Activated CD4-positive, alpha-beta T cell treated with anti-CD3 and anti-CD28 coated beads, Interleukin-2, amount 50 U/mL, for 48 hours (primary cell): ENCODE data around the gene NT5C3A.
"Not testable (repeated sequence)": the region's sequence is repeated elsewhere in the genome, so short reads cannot be mapped to it uniquely, and the experiment has no call there.

Source experiments
- DNase-seq, 2 experiments: peaks; one replicate each; pipeline ENCODE4 v3.0.0-alpha.2; 2020

Gene NT5C3A

DNA sequence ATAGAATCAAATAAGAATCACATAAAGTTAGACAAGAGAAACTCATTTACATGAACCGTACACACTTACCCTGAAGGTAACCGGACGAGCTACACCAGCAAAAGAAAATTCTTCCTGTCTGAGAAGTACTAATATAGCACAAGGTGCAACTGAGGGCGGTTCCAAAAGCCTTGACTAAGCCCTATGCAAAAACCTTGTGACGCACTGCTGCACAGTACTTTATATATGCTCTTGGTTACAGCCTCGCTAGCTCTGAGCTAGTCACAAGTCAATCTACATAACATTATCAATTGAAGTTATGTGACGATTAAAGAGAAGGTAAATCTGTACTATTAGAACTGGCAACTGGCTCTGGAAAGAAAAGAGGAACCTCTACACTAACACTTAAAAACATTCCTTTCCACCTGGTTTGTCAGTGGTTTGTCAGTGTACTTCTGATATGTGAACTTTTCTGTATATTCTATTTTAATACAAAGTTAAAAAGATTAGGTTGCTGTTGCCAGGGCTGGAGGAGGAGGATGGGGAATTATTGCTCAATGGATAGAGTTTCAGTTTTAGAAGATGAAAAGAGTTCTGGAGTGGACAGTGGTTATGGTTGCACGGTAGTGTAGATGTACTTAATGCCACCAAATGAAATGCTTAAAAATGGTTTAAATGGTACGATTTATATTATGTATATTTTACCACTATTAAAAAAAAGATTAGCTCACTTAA lies 21.6 kb downstream of the NT5C3A start:
- peak; percentile 43 to 55 for DNase-seq

DNA sequence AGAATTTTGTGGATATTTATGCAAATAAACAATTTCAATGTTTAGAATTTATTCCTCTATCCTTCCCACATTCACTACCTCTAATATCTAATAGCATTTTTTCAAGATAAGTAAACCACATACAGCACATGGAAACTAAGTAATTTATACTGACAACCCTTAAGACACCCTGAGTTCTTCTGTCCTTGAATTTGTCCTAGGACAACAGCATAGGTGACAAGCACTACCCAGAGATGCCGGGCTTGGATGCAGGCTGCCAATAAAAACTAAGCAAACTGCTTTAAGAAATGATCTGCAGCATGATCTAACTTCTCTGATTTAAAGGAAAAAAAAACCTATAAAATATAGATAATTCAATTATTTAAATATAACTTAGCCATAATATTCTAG lies 22.7 kb downstream of the NT5C3A start:
- DNase-seq, result no peak

DNA sequence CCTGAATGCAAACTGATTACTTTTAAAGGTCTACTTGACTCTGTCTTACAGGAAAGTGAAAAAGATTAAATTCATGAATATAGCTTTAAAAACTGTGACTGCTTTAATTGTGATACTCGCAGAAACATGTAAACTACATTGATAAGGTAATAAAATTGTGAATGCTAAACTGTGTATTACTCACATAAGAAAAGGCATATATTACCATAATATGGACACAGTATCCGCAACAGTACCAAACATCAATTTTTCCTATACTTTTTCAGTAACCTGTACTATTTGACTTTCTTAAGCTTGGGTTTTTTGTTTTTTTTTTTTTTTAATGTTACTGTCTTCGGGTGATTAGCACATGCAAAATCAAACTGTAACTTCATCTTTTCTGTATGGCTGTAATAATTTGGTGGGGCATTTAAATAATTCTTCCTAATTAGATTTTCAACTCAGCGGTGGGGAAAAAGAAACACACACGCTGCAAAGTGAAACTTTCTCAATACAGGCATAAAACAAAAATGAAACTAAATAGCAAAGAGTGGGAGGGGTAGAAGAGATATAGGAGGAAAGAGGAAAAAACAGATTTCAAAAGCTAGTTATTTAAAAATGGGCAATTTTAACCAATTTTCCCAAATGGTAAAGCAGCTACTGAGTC lies 23.2 kb downstream of the NT5C3A start:
- no peak for DNase-seq

DNA sequence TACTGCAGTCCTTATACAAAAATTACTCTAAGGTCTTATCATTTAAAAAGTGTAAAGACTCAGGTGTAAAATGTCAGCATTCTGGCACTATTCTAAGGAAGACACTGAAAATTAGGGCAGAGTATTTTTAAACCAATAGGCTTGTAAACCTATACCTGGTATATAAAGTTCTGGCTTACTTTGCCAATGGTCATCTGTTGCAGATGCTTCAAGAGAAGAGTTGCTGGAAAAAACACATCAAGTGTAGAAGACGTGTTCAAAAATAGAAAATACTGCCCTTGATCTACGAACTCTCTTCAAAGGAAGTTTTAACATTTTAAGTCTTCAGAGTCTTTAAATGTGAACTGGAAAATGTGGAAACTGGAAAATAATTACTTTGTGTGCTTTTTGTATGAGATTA lies 23.9 kb downstream of the NT5C3A start:
- no peak for DNase-seq

DNA sequence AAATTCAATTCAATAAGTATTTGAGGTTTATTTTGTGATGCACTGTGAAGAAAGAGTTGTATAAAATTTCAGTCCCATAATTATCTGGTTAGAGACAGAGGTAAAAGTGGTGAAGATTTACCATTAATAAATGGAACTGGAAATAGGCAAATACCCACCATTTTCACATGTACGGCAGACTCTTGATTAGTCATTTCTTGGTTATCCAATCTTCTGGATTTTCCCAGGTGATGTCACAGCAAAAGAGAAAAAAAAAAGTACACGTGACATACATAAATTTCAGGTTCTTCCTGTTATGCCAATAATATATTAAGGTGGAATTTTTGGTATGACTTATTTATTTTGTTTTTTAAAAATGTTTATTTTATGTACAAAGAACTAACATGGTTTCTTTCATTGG lies 26.8 kb downstream of the NT5C3A start:
- DNase-seq, result no peak

DNA sequence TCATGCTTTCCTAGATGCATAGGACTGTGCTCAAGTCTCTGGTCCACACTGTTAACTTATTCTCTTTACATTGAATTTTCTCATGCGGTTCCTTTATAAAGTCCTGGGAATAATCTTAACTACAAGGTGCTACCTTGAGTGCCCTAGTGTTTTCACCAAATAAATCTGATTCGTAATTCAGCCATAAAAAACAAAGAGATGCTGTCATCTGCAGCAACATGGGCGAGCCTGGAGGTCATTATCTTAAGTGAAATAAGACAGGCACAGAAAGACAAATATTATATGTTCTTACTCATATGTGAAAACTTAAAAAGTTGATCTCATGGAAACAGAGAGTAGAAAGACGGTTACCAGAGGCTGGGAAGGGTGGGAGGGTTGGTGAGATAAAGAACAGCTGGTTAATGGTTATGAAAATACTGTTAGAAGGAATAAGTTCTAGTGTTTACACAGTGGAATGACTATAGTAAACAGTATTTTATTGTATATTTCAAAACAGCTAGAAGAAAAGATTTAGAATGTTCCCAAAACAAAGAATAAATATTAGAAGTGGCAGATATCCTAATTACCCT lies 38.3 kb downstream of the NT5C3A start:
- DNase-seq, result no peak

DNA sequence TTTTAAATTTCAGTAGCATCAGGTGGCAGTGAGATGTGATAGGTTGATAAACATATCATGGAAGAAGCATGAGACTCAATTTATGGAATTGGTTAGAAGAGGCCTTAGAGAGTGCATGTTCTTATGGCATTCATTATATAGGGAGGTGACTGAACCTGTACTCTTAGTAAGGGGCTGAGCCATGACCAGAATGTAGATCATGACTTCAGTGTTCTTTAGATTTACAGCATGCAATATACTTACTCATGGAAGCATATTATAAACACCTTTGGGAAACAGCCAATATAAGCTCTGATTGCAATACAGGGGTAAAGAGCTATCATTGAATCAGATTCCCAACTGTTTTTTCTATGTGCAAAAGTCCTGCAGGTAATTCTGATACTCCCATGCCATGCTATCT lies 50.2 kb downstream of the NT5C3A start:
- DNase-seq, result no peak

DNA sequence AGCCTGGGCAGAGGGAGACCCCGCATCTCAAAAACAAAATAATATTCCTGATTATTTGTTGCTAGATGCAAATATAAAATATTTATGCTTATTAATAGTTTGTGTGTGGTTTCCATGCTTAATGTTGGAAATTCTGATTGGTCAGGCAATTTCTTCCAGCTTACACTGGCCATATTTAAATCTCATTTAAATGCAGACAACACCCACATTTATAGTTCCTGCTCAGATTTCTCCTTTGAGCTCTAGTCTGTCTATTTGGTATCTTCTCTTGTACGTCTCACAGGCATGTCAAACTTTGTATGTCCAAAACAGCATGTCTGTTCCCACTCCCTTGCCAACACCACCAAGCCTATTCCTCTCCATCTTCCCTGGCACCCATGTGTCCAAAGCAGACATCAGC lies 52.8 kb downstream of the NT5C3A start:
- no peak for DNase-seq

DNA sequence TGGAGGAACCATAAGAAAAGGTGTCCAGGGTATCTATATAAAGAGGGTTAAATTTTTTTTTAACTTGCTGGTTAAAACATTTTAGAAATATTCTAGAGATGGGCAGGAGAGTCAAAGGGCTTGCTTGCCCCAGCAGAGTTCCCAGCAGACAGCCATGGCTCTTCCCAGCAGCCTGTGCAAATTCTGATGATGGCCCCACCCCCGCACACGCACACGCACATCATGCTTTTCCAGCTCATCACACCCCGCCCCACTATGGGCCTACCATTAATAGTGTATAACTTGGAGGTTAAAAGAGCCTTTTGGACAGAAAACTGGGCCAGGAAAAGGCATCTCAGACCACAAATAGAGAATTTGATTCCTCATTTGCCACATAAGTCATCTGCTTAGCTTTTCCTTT lies 56.9 kb downstream of the NT5C3A start:
- DNase-seq, result not testable (repeated sequence)

DNA sequence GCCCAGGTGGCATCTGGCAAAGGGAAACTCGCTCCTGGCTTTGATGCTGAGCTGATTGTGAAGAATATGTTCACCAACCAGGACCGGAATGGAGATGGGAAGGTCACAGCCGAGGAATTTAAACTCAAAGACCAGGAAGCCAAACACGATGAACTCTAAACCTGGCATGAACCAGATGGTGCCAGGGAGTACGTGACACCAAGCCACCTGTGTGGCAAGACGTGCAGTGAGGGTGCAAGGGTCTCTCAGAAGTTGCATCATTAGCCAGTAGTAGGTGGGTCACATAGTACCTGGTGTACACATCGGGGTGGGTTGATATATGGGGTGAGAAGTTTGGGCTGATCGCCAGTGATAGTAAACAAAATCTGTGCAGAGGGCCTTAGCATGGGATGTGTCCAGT lies 57.4 kb downstream of the NT5C3A start:
- DNase-seq, result not testable (repeated sequence)

DNA sequence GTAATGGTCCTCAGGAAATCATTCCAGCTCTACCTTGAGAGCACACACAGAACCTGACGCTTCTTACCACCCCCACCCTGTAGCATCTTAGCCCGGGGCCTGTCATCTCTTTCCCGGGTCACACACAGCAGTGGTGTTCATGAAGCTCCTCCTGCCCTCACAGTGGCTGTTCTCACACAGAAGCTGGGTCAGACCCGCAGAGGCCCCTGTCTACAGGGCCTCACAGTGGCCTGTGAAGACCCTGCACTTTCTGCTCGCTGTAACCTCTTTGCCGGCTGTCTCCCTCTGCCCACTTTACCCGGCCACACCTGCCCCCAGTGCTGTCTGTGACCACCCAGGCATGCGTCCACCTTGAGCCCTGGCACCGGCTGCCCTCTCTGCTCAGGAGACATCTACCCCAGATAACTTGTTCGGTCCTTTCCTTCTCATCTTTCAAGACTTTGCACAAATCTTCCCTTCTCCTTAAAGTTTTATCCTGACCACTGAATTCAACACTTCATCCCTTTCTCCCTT lies 58.4 kb downstream of the NT5C3A start:
- not testable (repeated sequence) for DNase-seq

DNA sequence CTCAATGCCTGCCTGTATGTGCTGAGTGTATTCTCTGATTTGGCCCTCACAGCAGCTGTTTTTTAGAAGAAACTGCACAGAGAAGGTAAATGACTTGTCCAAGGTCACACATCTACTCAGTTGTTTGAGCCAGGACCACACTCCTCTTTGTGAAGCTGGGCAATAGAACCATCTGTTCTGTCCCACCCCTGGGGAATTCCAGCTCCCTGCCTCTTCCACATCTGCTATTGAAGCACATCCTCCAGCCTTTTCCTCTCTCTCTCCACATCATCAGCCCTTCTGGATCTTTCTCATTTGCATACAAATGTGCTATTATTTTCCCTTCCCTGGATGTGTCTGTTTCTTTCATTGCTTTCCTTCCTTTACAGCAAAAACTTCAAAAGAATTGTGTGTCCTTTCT lies 59.5 kb downstream of the NT5C3A start:
- not testable (repeated sequence) for DNase-seq

DNA sequence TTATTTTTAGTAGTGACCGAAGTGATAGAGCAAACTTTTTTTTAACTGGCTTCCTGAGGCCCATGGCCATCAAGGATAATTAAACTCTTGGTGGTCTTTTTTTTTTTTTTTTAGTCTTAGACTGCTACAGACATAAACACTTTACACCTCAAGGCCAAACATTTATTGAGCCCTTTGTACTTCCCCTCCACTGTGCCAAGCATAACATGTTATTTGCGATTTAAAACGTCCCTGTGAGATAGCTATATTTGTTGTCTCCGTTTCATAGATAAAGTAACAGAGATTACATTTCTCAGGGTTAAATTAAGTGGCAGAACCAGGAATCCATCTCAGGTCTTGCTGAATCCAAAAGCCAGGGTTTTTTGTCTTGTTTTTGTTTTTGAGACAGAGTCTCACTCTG lies 63.2 kb downstream of the NT5C3A start:
- DNase-seq, result not testable (repeated sequence)

DNA sequence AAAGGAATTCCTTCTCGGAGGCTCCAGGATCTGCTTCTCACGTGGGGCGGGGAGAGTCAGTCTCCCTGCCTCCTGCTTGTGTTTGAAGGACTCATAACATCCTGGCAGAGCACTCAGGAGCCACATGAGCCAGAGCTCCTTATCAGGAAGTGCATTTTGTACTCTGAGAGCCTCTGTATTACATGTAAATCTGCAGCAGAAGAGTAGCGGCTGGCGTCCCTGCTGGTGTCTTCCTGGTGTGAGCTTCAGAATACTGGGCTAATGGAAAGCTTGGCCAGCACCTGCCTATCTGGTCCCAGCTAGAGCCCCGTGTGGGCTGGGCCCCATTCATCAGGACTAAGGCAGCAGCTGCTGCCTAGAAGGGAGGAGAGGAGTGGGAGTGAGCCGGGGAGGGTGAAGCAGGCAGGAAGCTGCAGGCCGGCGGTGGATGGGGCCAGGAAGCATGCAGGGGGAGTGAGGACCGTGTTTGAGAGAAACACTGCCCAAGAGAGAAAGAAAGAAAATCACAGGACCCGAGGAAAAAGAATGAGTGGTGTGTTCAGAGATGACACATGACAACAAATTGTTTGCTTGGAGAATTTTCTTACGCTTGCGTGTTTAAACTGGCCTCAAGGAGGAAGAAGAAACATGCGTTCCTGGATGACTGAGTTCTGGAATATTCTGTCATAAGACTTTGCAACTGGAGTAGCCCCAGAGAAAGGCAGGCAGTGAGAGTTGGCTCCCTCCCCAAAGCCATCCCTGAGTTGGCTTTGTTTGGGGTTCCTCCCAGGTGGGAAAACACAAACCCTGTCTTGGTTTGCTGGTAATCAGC lies 64.0 kb downstream of the NT5C3A start:
- DNase-seq, result not testable (repeated sequence)

DNA sequence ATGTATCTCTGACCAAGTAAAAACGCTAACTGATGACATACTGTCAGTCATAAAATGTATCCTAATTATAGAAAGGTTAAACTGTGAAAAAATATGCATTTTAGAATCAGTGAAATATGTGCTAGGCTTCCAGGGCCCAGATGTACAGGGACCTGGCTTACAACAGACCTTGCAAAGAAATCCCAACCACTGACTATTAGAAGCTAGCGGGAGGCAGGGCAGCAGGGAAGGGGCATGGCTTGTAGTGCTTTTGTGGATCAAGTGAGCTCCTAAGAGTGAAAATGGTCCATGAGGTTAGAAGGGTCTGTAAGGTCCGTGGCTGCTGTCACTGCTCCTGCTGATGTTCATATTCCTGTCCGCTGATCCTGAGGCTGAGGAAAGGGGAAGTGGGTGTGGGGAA lies 64.6 kb downstream of the NT5C3A start:
- DNase-seq, result not testable (repeated sequence)

DNA sequence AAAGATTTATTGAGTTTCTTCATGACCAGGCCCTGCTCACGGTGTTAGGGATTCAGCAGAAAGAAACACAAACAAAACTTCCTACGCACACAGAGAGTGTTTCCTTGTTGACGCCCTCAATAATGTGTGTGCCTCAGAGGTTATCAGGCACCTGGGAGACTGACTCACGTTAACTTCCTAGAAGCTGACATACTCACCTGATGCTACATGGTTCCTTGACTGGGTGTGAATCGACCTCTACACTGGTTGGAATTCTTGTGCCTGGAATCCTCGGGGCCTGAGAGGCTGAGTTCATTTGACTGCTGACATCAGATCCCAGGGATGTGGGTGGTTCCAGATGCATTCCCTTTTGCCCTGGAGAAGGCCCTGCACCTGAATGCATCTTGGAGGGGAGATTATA lies 69.8 kb downstream of the NT5C3A start:
- not testable (repeated sequence) for DNase-seq

DNA sequence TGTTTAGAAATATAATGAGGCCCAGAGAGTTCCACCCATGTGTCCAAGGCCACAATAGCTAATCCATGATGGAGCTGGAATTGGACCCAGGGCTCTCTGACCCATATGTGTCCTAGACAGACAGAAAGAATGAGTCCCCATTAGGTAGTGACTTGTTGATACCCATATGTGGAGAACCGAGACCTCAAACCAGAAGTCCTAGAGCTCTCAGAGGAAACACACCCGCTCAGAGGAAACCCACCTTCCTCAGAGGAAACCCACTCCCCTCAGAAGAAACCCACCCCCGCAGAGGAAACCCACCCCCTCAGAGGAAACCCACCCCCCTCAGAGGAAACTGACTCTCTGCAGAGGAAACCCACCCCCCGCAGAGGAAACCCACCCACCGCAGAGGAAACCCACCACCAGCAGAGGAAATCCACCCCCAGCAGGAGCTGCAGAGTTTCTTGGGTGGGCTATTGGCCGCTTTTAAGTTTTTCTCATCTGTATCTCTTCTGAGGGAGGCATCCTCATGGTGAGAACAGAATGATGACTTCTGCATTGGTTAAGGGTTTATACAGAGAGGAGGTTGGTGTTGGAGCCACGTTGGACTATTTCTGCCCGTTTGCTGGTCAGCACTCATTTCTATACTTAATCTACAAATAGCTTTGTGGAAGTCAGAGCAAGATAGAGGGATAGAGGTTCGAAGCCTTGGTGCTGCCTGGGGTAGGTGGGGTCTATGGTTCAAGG lies 70.4 kb downstream of the NT5C3A start:
- not testable (repeated sequence) for DNase-seq

DNA sequence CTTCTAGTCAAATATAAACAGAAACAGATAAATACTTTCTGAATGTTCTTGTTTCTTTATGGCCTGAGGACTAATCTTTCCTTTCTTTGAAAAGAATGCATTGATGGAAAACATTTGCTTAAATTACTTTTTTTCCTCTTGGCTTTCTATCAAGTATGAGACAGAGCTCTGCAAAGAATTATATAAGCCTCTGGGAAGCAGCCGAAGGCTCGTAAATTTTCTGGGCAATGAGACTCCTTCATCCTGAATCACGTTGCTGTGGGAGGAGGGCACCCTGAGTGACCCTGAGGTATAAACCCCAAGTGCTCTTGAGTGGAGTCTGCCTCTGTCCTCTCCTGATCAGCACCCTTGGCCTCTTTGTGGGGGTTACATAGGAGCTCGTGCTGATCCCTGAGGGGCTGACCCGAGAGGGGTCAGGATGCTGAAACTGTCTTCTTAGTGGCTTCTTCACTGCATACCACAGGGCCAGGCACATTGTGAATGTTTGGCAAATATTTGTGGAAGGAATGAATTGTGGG lies 71.4 kb downstream of the NT5C3A start:
- DNase-seq, result not testable (repeated sequence)

DNA sequence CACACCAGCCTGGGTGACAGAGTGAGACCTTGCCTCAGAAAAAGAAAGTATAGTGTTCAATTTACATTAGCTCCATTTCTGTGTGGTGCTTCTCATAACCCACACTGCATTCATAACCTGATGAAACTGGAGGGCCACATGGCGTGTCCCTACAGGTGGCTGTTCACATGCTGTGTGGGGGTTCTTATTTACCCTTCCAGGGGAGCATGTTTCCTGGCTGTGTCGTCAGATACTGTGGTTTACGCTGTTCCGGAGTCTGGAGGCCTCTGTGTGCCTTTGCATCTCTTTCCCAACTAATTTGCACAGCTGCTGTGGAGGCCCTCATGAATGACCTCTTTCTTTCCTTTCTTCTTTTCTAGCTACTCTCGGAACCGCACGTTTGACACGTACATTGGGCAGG lies 74.4 kb downstream of the NT5C3A start:
- DNase-seq, result not testable (repeated sequence)

DNA sequence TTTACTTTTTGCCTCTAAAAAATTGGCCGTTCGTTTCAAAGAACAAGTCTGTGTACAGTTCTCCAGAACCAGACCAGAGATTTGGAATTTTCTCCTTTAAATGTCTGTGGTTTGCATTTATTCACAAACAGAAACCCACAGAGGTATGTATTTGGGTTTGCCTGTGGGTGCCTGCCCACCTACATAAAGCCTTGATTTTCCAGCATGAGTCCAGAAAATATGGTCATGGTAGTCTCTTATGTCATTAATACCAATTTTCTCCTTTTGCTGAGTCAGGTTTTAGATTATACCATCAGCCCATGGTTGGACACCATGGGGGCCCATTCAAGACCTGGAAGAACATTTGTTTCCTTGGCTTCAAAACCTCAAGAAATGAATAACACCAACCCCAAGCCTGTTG lies 82.7 kb downstream of the NT5C3A start:
- not testable (repeated sequence) for DNase-seq

DNA sequence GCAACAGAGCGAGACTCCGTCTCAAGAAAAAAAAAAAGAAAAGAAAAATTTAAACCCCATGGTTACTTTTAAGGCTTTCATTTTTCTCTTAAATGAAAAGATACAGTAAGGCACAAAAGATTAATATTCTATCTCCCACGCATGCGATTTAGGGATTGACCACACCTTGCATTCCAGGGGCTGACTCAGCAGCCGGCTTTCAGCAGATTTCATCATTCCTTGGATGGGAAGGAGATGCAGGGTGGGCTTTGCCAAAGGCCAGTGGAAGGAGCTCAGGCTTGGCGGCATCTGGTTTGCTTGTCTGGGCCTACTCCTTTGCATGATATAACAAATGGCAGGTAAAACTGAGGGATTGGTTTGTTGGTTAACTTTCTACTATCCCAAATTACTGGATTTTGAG lies 83.3 kb downstream of the NT5C3A start:
- DNase-seq, result not testable (repeated sequence)

DNA sequence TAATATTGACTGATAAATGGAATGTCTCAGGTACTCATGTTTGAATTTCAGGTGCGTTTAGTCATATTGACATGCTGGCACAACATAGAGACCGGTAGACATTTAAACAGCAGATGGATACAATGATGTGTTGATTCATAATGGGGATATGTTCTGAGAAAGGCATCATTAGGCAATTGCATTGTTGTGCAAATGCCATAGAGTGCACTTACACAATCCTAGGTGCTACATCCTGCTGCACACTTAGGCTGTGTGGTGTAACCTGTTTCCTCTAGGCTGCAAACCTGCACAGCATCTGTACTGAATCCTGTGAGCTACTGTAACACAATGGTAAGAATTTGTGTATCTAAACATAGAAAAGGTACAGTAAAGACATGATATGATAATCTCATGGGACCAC lies 85.4 kb downstream of the NT5C3A start:
- not testable (repeated sequence) for DNase-seq
